DND-41 (cell line): ENCODE data around the gene PLIN4.
A peak's percentile ranks its signal among the peaks of the same experiment; 100 is the strongest.

Experiments used
- ATAC-seq: fragments of 200-7000 bp; cut with Tn5 transposase; 3 replicates; pipeline ENCODE4 v1.9.1; 2021; ENCODE audit warnings: low read depth; ENCODE audit not compliant: insufficient read depth
- DNase-seq: peaks from one replicate; pipeline ENCODE4 v3.0.0-alpha.2; 2020
- H2AFZ ChIP-seq: 2 replicates; pipeline ENCODE4 v1.6.0; 2012; ENCODE audit warnings: low read depth, low read length
- H3K27ac ChIP-seq: 2 replicates; pipeline ENCODE4 v1.5.1; 2012; ENCODE audit warnings: low read length, inconsistent platforms
- H3K27me3 ChIP-seq: fragments of 200-600 bp; sonication (generic); 2 replicates; pipeline ENCODE4 v1.6.0; 2012; ENCODE audit warnings: low read length, mild to moderate bottlenecking, inconsistent platforms; ENCODE audit not compliant: insufficient read depth, poor library complexity
- H3K36me3 ChIP-seq: 2 replicates; pipeline ENCODE4 v1.5.1; 2012; ENCODE audit warnings: low read length, inconsistent platforms; ENCODE audit not compliant: insufficient read depth
- H3K4me1 ChIP-seq: 2 replicates; pipeline ENCODE4 v1.5.1; 2012; ENCODE audit warnings: mild to moderate bottlenecking, low read length; ENCODE audit not compliant: insufficient read depth
- H3K4me2 ChIP-seq: 2 replicates; pipeline ENCODE4 v1.6.0; 2012; ENCODE audit warnings: mild to moderate bottlenecking, moderate library complexity, low read length, inconsistent platforms; ENCODE audit not compliant: insufficient read depth
- H3K4me3 ChIP-seq, 2 experiments: fragments of 200-600 bp in 1 of 2; shearing (Covaris generic) in 1 of 2; 2 replicates each; pipeline ENCODE4 v1.5.1; 2012 to 2016; ENCODE audit warnings: inconsistent platforms in 2 of 2, low read length in 2 of 2, mild to moderate bottlenecking in 2 of 2, low read depth in 1 of 2, moderate library complexity in 1 of 2
- H3K79me2 ChIP-seq: 2 replicates; pipeline ENCODE4 v1.6.0; 2012; ENCODE audit warnings: low read length, inconsistent platforms; ENCODE audit not compliant: insufficient read depth
- H3K9ac ChIP-seq: 2 replicates; pipeline ENCODE4 v1.6.0; 2012; ENCODE audit warnings: low read depth, mild to moderate bottlenecking, inconsistent platforms, low read length, moderate library complexity
- H3K9me3 ChIP-seq: 2 replicates; pipeline ENCODE4 v1.5.1; 2012; ENCODE audit warnings: low read length, moderate library complexity, mild to moderate bottlenecking, inconsistent platforms; ENCODE audit not compliant: insufficient read depth, severe bottlenecking
- H4K20me1 ChIP-seq: 2 replicates; pipeline ENCODE4 v1.6.0; 2012; ENCODE audit warnings: low read length; ENCODE audit not compliant: insufficient read depth
- EZH2 ChIP-seq: IDR thresholded peaks from 3 replicates; pipeline ENCODE4 v1.6.1; 2012; ENCODE audit warnings: borderline replicate concordance, low read depth, mild to moderate bottlenecking, moderate library complexity, low read length, inconsistent platforms; ENCODE audit not compliant: severe bottlenecking
- TF ChIP-seq, protein P1 (sequence below): IDR thresholded peaks from 2 replicates; pipeline ENCODE4 v1.5.1; 2012; ENCODE audit warnings: borderline replicate concordance, low read length, moderate library complexity, mild to moderate bottlenecking; ENCODE audit not compliant: poor library complexity, severe bottlenecking; ENCODE audit errors: extremely low read depth

PLIN4 gene

GRCh38 chr19:4495471-4495870 lies 22.8 kb downstream of the PLIN4 start:
- peak; percentile 35; the same call in 1 of the 3 replicates for ATAC-seq
- Histone ChIP-seq H3K4me2 (no peak overlapping the region), H3K4me3 (no peak overlapping the region), H3K4me1 (no peaks in the 10 kb centered on the region), H3K36me3 (peaks cover 76% of the 10 kb centered on the region), H3K79me2 (no peaks in the 10 kb centered on the region), H3K27me3 (no peaks in the 10 kb centered on the region), H2AFZ (no peak overlapping the region), H3K9me3 (no peaks in the 10 kb centered on the region), H3K27ac (no peak overlapping the region), H4K20me1 (peaks cover 8% of the 10 kb centered on the region; the same call in 1 of the 2 replicates), H3K9ac (no peak overlapping the region)
- no peak for DNase-seq
- TF ChIP-seq EZH2 = no peak
- TF ChIP-seq, protein P1, sequence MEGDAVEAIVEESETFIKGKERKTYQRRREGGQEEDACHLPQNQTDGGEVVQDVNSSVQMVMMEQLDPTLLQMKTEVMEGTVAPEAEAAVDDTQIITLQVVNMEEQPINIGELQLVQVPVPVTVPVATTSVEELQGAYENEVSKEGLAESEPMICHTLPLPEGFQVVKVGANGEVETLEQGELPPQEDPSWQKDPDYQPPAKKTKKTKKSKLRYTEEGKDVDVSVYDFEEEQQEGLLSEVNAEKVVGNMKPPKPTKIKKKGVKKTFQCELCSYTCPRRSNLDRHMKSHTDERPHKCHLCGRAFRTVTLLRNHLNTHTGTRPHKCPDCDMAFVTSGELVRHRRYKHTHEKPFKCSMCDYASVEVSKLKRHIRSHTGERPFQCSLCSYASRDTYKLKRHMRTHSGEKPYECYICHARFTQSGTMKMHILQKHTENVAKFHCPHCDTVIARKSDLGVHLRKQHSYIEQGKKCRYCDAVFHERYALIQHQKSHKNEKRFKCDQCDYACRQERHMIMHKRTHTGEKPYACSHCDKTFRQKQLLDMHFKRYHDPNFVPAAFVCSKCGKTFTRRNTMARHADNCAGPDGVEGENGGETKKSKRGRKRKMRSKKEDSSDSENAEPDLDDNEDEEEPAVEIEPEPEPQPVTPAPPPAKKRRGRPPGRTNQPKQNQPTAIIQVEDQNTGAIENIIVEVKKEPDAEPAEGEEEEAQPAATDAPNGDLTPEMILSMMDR = no peak

DNA sequence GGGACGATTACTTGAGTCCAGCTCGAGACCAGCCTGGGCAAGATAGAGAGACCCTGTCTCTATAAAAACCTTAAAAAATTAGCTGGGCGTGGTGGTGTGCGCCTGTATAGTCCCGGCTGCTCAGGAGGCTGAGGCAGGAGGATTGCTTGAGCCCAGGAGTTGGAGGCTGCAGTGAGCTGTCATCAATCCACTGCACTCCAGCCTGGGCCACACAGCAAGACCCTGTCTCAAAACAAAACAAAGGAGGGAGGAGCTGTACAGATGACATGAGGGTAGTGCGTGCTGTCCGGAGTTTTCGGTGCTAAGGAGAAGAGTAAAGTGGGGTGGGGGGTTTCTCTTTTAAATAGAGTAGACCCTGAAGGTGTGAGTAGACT lies 23.6 kb downstream of the PLIN4 start:
- Histone ChIP-seq H3K27me3 (no peaks in the 10 kb centered on the region), H3K9ac (no peak overlapping the region), H3K4me2 (no peak overlapping the region), H3K4me1 (no peaks in the 10 kb centered on the region), H2AFZ (no peak overlapping the region), H4K20me1 (peaks cover 8% of the 10 kb centered on the region; the same call in 1 of the 2 replicates), H3K36me3 (peaks cover 78% of the 10 kb centered on the region), H3K27ac (no peak overlapping the region), H3K79me2 (no peaks in the 10 kb centered on the region), H3K4me3 (no peak overlapping the region), H3K9me3 (no peaks in the 10 kb centered on the region)
- ATAC-seq (no peak), DNase-seq (no peak)
- TF ChIP-seq, protein P1 = no peak
- TF ChIP-seq EZH2 = no peak

DNA sequence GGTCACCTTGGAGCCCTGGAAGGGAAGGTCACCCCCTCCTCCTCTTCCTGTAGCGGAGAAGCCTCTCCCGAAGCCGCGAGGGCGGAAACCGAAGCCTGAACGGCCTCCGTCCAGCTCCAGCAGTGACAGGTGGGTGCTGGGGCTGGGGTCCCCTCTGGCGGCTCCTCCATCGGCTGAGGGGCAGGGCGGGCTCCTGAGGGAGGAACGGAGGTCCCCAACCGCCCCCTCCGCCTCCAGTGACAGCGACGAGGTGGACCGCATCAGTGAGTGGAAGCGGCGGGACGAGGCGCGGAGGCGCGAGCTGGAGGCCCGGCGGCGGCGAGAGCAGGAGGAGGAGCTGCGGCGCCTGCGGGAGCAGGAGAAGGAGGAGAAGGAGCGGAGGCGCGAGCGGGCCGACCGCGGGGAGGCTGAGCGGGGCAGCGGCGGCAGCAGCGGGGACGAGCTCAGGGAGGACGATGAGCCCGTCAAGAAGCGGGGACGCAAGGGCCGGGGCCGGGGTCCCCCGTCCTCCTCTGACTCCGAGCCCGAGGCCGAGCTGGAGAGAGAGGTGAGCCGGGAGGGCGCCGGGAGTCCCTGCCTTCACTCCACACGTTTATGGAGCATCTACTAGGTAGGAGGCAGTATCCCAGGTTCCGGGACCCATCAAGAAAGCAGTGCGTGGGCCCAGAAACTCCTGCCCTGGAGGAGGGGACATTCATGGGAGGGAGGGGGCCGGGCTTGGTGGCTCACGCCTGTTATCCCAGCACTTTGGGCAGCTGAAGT lies 24.2 kb downstream of the PLIN4 start:
- H3K36me3 ChIP-seq = peaks cover 83% of the 10 kb centered on the region
- DNase-seq (no peak), ATAC-seq (no peak)
- no peak overlapping the region for H3K4me3 ChIP-seq
- TF ChIP-seq EZH2 = no peak
- TF ChIP-seq, protein P1 = no peak
- H3K79me2 ChIP-seq = no peaks in the 10 kb centered on the region
- no peaks in the 10 kb centered on the region for H3K4me1 ChIP-seq
- no peak overlapping the region for H3K27ac ChIP-seq
- no peaks in the 10 kb centered on the region for H3K27me3 ChIP-seq
- H2AFZ ChIP-seq = no peak overlapping the region
- H3K9ac ChIP-seq = no peak overlapping the region
- H4K20me1 ChIP-seq = peaks cover 8% of the 10 kb centered on the region; the same call in 1 of the 2 replicates
- H3K9me3 ChIP-seq = no peaks in the 10 kb centered on the region
- no peak overlapping the region for H3K4me2 ChIP-seq
